ENCODE results near the gene PIPOX. TPM values are rescaled to one million over a fixed set of nuclear protein-coding genes. Genes with fewer than 3 reads are reported as not detected.
A peak's percentile ranks its signal among the peaks of the same experiment; 100 is the strongest.

Gene PIPOX
- total and polyA plus RNA-seq, 2 of the 13 experiments (the other 11 are each of a cell fraction or from before 2014, with no cell fraction given), result 87.3 to 154 TPM

DNA sequence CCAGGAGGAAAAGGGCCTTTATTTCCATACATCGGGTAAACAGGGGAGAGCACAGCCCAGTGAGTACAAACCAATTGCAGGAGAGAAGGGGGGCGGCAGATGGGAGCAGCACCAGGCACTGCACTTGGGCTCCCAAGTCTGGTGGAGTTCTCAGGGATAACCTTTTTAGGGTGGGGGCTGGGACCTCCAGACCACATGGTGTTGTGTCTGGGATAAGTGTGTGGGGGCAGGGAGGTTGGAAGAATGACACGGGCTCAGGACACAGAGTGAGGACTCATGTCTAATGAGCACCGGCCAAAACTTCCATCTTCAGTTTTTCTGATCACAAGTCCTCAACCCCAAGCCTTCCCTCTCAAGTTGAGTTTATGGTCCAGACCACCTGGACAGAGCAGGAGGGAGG is 30.6 kb downstream of the PIPOX start:
- no peak overlapping the region for H2AFZ ChIP-seq (ENCODE audit: low read length)
- H3K9me3 ChIP-seq (ENCODE audit: low read length), result no peaks in the 10 kb centered on the region
- peaks cover 24% of the 10 kb centered on the region for H3K4me1 ChIP-seq (ENCODE audit: insufficient read depth, low read length)
- H3K4me3 ChIP-seq (replicated peaks in 1 of 3; ENCODE audit: insufficient read depth in 1 of 3, low read depth in 2 of 3, low read length in 3 of 3), result no peak overlapping the region
- DNase-seq (ENCODE audit: low spot score) (no peak), ATAC-seq (no peak), FAIRE-seq (no peak)
- H3K4me2 ChIP-seq (ENCODE audit: low read depth, low read length), result no peak overlapping the region
- in situ Hi-C loops (cut with HindIII; ENCODE audit: extremely low pct_ligation_motif_present, low pct_unique_long_range_greater_than_20kb) (no loop called here), intact Hi-C loops (cut with micrococcal nuclease; ENCODE audit: unreplicated experiment) (loop anchor here (10.0 kb wide), 1 partner anchor 109 kb away; no protein-coding TSS in a partner anchor)
- no TSS peak for BruUV-seq (replicated peaks)
- no peaks in the 10 kb centered on the region for H3K27me3 ChIP-seq (ENCODE audit: control insufficient read depth in 1 of 2, insufficient read depth in 2 of 2, low read length in 2 of 2)
- CTCF ChIA-PET (ENCODE audit: low intra/inter-chr PET ratio, low total read pairs), result no interaction called here
- peaks cover 8% of the 10 kb centered on the region; the same call in 1 of the 2 replicates for H4K20me1 ChIP-seq (ENCODE audit: insufficient read depth, low read length)
- H3K9ac ChIP-seq (ENCODE audit: insufficient read depth, low read depth, low read length), result no peak overlapping the region
- peaks cover 0 to 3% of the 10 kb centered on the region in 2 experiments; a peak in 1 of 5 replicates for H3K36me3 ChIP-seq (replicated peaks in 1 of 2; ENCODE audit: control insufficient read depth in 1 of 2, insufficient read depth in 2 of 2, low read length in 2 of 2)
- no peak overlapping the region for H3K27ac ChIP-seq (ENCODE audit: extremely low read length, insufficient read depth, low read length)
- 94% methylated on average over 3 of the region's 4 CpGs for WGBS (ENCODE audit: low lambda C conversion rate)
- H3K79me2 ChIP-seq (ENCODE audit: insufficient read depth, low read length), result no peaks in the 10 kb centered on the region
- TF ChIP-seq ZNF777 (CRISPR knock-in tag; IDR thresholded peaks at IDR 0.05) (no peak), POLR2G (IDR thresholded peaks at IDR 0.05; ENCODE audit: low read depth, low read length) (0 out of 2 replicates have a peak, but pooled peaks have one; percentile 34), ZBTB1 (CRISPR knock-in tag; IDR thresholded peaks at IDR 0.05; ENCODE audit: borderline replicate concordance) (no peak)
- POLR2A ChIA-PET, result no interaction called here

DNA sequence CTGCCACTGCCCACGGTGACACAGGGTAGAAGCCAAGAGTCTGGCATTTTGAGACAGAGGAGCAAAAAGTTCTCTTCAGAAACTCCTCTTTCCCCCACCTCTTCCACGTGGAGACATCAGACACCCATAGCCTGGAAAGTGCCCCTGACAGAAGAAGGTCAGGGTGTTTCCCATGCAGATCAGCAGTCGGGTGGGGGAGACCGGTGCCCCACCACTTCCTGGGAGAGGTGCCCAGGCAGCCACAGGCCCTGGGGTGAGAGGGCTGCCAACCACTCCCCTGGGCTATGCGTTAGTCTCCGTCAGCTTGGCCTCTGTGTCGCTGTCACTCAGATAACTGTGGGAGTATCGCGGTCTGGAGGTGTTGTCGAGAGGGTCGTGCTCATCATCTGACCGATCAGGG is 31.5 kb downstream of the PIPOX start:
- Histone ChIP-seq H3K4me1 (ENCODE audit: insufficient read depth, low read length) (peaks cover 24% of the 10 kb centered on the region), H2AFZ (ENCODE audit: low read length) (no peak overlapping the region), H3K27ac (ENCODE audit: extremely low read length, insufficient read depth, low read length) (no peak overlapping the region), H3K36me3 (replicated peaks in 1 of 2; ENCODE audit: control insufficient read depth in 1 of 2, insufficient read depth in 2 of 2, low read length in 2 of 2) (peaks cover 2 to 11% of the 10 kb centered on the region in 2 experiments; a peak in 3 of 5 replicates), H3K27me3 (ENCODE audit: control insufficient read depth in 1 of 2, insufficient read depth in 2 of 2, low read length in 2 of 2) (no peaks in the 10 kb centered on the region), H3K79me2 (ENCODE audit: insufficient read depth, low read length) (no peaks in the 10 kb centered on the region), H3K4me2 (ENCODE audit: low read depth, low read length) (no peak overlapping the region), H4K20me1 (ENCODE audit: insufficient read depth, low read length) (peaks cover 8% of the 10 kb centered on the region; the same call in 1 of the 2 replicates), H3K9ac (ENCODE audit: insufficient read depth, low read depth, low read length) (no peak overlapping the region), H3K4me3 (replicated peaks in 1 of 3; ENCODE audit: insufficient read depth in 1 of 3, low read depth in 2 of 3, low read length in 3 of 3) (no peak overlapping the region), H3K9me3 (ENCODE audit: low read length) (no peaks in the 10 kb centered on the region)
- CTCF ChIA-PET (ENCODE audit: low intra/inter-chr PET ratio, low total read pairs), result no interaction called here
- ATAC-seq (no peak), FAIRE-seq (no peak), DNase-seq (ENCODE audit: low spot score) (no peak)
- POLR2A ChIA-PET, result no interaction called here
- WGBS (ENCODE audit: low lambda C conversion rate), result 89% methylated on average over 9 of the region's 12 CpGs
- intact Hi-C loops (cut with micrococcal nuclease; ENCODE audit: unreplicated experiment) (loop anchor here (10.0 kb wide), 1 partner anchor 110 kb away; no protein-coding TSS in a partner anchor), in situ Hi-C loops (cut with HindIII; ENCODE audit: extremely low pct_ligation_motif_present, low pct_unique_long_range_greater_than_20kb) (no loop called here)
- TF ChIP-seq ZNF691 (CRISPR knock-in tag; IDR thresholded peaks at IDR 0.05; ENCODE audit: borderline replicate concordance, low read depth) (no peak), AGO2 (optimal IDR thresholded peaks at IDR 0.05; ENCODE audit: low read depth, low read length) (peak; percentile 30), ZSCAN22 (CRISPR knock-in tag; IDR thresholded peaks at IDR 0.05) (no peak), U2AF2 (IDR thresholded peaks at IDR 0.05; ENCODE audit: low read depth, low read length) (no peak), ZBTB38 (CRISPR knock-in tag; IDR thresholded peaks at IDR 0.05) (peak; percentile 46; the same call in 1 of the 2 replicates)
- BruUV-seq (replicated peaks), result no TSS peak
